ENCODE results near the gene IDUA. TPM values are rescaled to one million over a fixed set of nuclear protein-coding genes. Genes with fewer than 3 reads are reported as not detected.

IDUA gene
- total RNA-seq, 4 donors from 2014 or later = 6.0 to 13.4 (median 11.1) TPM

DNA sequence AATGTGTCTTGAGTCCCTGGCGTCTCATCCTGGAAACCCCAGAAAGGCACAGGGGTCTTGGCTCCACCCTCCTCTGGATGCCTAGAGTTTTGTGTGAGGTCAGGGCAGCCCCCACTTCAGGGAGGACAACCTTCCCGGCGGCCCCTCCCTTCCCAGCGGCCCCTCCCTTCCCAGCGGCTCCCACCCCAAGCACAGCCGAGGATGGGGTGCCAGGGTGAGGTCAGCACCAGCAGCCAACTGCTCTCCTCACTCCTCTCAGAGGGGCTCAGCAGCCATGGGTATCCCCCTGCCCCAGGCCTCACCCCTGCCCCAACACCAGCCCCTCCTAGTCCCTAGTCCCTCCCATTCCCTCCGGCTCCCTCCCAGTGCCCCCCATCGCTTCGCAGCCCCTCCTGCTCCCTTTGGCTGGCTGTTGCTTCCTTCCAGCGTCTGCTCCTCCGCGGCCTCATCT lies 30.9 kb upstream of the IDUA start:
- intact Hi-C loops (cut with DNase I; ENCODE audit: low total_unique reads) = no loop called here
- H3K4me3 ChIP-seq (ENCODE audit: low read depth, poor library complexity, severe bottlenecking) = no peak overlapping the region
- no peak for TF ChIP-seq POLR2A (IDR thresholded peaks at IDR 0.05)
- no peak for TF ChIP-seq CTCF (IDR thresholded peaks at IDR 0.05)
- peak in 1 of 2 donors; percentile 82 for DNase-seq (ENCODE audit: low spot score in 2 of 2)
- 78% methylated on average over 12 of the region's 12 CpGs for WGBS, 2 donors

DNA sequence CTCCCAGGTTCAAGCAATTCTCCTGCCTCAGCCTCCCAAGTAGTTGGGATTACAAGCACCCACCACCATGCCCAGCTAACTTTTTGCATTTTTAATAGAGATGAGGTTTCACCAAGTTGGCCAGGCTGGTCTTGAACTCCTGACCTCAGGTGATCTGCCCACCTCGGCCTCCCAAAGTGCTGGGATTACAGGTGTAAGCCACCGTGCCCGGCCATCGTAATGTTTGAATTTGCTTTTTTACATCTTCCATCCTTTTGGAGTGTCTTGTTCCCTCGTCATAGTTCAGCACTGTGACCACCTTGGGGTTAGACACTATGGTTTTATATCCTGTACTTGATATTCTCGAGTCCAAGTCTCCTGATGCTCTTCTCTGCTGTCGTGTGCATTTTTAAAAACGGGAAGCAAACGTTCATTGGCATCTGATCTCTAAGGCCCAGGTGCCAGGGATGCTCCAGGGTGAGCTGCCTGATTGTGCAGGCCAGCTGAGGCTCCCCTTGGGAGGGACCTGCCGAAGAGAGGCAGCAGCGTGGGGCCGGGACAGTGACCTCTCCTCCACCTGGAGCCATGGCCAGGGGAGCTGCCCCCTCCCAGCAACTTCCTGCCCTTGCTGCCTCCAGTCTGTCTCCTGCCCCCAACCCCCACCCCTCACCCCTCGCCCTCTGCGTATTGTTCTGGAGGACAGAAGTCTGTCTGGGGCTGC lies 30.2 kb upstream of the IDUA start:
- DNase-seq (ENCODE audit: low spot score in 2 of 2) = peak in 1 of 2 donors; percentile 58
- no peak for TF ChIP-seq CTCF (IDR thresholded peaks at IDR 0.05)
- TF ChIP-seq POLR2A (IDR thresholded peaks at IDR 0.05) = no peak
- H3K4me3 ChIP-seq (ENCODE audit: low read depth, poor library complexity, severe bottlenecking) = no peak overlapping the region
- intact Hi-C loops (cut with DNase I; ENCODE audit: low total_unique reads) = no loop called here
- 78 to 83% methylated on average over 14 of the region's 14 CpGs for WGBS, 2 donors

DNA sequence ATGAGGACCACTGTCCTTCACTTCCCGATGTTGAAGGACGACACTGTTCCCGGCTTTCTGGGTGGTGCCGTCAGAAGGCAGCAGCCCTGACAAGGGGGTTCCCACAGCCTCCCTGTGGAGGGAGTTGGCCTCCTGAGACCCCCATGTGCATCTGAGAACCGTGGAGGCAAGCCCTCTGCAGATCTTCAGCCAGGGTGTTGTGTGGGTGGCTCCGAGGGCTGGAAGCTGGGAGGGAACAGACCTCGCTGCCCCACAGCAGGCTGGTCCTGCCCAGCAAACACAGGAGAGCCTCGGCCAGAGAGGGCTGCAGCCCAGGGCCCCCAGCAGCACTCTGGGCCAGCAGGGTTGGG lies 29.6 kb upstream of the IDUA start:
- TF ChIP-seq POLR2A (IDR thresholded peaks at IDR 0.05) (no peak), CTCF (IDR thresholded peaks at IDR 0.05) (no peak)
- intact Hi-C loops (cut with DNase I; ENCODE audit: low total_unique reads) = no loop called here
- peak in 1 of 2 donors; percentile 74 for DNase-seq (ENCODE audit: low spot score in 2 of 2)
- WGBS, 2 donors = 83% methylated on average over 8 of the region's 8 CpGs
- H3K4me3 ChIP-seq (ENCODE audit: low read depth, poor library complexity, severe bottlenecking) = no peak overlapping the region

- WGBS, 2 donors = 94% methylated on average over 35 to 39 of the region's 45 CpGs
- TF ChIP-seq POLR2A (IDR thresholded peaks at IDR 0.05) = no peak
- no peak for TF ChIP-seq CTCF (IDR thresholded peaks at IDR 0.05)
- peak in 1 of 2 donors; percentile 78 for DNase-seq (ENCODE audit: low spot score in 2 of 2)
- intact Hi-C loops (cut with DNase I; ENCODE audit: low total_unique reads) = no loop called here
- no peak overlapping the region for H3K4me3 ChIP-seq (ENCODE audit: low read depth, poor library complexity, severe bottlenecking)
Observed at GRCh38 chr4:957581-958313, 29.1 kb upstream of the IDUA start.

DNA sequence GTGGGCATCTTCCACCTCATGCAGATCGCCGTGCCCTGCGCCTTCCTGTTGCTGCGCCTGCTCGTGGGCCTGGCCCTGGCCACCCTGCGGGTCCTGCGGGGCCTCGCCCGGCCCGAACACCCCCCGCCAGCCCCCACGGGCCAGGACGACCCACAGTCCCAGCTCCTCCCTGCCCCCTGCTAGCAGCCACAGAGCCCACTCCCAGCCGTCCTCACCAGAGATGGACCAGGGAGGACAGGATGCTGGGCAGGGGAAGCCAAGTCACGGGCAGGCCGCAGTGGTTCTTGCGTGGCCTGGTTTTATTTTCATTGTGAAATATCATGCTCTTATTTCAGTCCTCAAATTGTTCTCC lies 28.6 kb upstream of the IDUA start:
- 96% methylated on average over 4 to 17 of the region's 17 CpGs for WGBS, 2 donors
- DNase-seq (ENCODE audit: low spot score in 2 of 2) = peak in 1 of 2 donors; percentile 82
- H3K4me3 ChIP-seq (ENCODE audit: low read depth, poor library complexity, severe bottlenecking) = no peak overlapping the region
- no peak for TF ChIP-seq POLR2A (IDR thresholded peaks at IDR 0.05)
- intact Hi-C loops (cut with DNase I; ENCODE audit: low total_unique reads) = no loop called here

GRCh38 chr4:958696-959337 lies 28.0 kb upstream of the IDUA start:
- no peak overlapping the region for H3K4me3 ChIP-seq (ENCODE audit: low read depth, poor library complexity, severe bottlenecking)
- intact Hi-C loops (cut with DNase I; ENCODE audit: low total_unique reads) = no loop called here
- WGBS, 2 donors = 83 to 88% methylated on average over 17 of the region's 17 CpGs
- no peak for TF ChIP-seq POLR2A (IDR thresholded peaks at IDR 0.05)
- TF ChIP-seq CTCF (IDR thresholded peaks at IDR 0.05) = no peak
- DNase-seq (ENCODE audit: low spot score in 2 of 2) = peak in 1 of 2 donors; percentile 79
